CD4-positive, alpha-beta memory T cell (primary cell): ENCODE data around the gene SHC2. TPM values are rescaled to one million over a fixed set of nuclear protein-coding genes. Genes with fewer than 3 reads are reported as not detected.

Experiments used
- polyA plus RNA-seq, 2 donors: library from polyadenylated mRNA; unstranded; fragments of 300-500 nt; fragmentation: Illumina TruSeq; gene quantifications; one replicate each; pipeline ENCODE4 v1.2.3, GENCODE V29; 2021
- total RNA-seq, 2 experiments: library from RNA; stranded (reverse); gene quantifications; one replicate each; pipeline ENCODE4 v1.2.3, GENCODE V29; 2021

The SHC2 gene
- total and polyA plus RNA-seq, 4 experiments from 2014 or later, result 0.55 to 0.64 TPM; not detected in 2

Other genes starting within 250 kb of the SHC2 start
- under 1 TPM; 0.44 to 0.70 TPM for gene PLPP2, start 169.6 kb downstream of the SHC2 start, total RNA-seq
- gene PLPP2, start 169.6 kb downstream of the SHC2 start, polyA plus RNA-seq, result 1 to 10 TPM in 1 of 2 donors, not detected in 1; 1.3 TPM
- gene MIER2, start 116.2 kb downstream of the SHC2 start, total RNA-seq, result 10 to 100 TPM; 17.5 to 18.2 TPM
- 1 to 10 TPM; 1.1 to 7.8 TPM for gene MIER2, start 116.2 kb downstream of the SHC2 start, polyA plus RNA-seq
- not detected for gene C2CD4C, start 51.9 kb downstream of the SHC2 start, total RNA-seq
- not detected for gene C2CD4C, start 51.9 kb downstream of the SHC2 start, polyA plus RNA-seq
- gene MADCAM1, start 35.5 kb upstream of the SHC2 start, total RNA-seq, result 1 to 10 TPM; 1.5 to 1.9 TPM
- gene MADCAM1, start 35.5 kb upstream of the SHC2 start, polyA plus RNA-seq, result under 1 TPM; 0.11 to 0.24 TPM
- 10 to 100 TPM; 31.8 to 32.0 TPM for gene TPGS1, start 46.5 kb upstream of the SHC2 start, total RNA-seq
- 10 to 100 TPM; 22.2 to 37.6 TPM for gene TPGS1, start 46.5 kb upstream of the SHC2 start, polyA plus RNA-seq
- 10 to 100 TPM; 44.4 to 46.6 TPM for gene CDC34, start 70.7 kb upstream of the SHC2 start, total RNA-seq
- 10 to 100 TPM; 26.7 to 44.0 TPM for gene CDC34, start 70.7 kb upstream of the SHC2 start, polyA plus RNA-seq
- gene GZMM, start 83.0 kb upstream of the SHC2 start, total RNA-seq, result 10 to 100 TPM; 25.5 to 28.7 TPM
- gene GZMM, start 83.0 kb upstream of the SHC2 start, polyA plus RNA-seq, result 100 to 1,000 TPM in 1 of 2 donors, 10 to 100 TPM in 1; 82.1 to 122 TPM
- gene BSG, start 111.6 kb upstream of the SHC2 start, total RNA-seq, result 100 to 1,000 TPM; 150 to 151 TPM
- gene BSG, start 111.6 kb upstream of the SHC2 start, polyA plus RNA-seq, result 100 to 1,000 TPM; 332 to 346 TPM
- 1 to 10 TPM; 2.5 to 2.9 TPM for gene HCN2, start 128.8 kb upstream of the SHC2 start, total RNA-seq
- not detected for gene HCN2, start 128.8 kb upstream of the SHC2 start, polyA plus RNA-seq
- 100 to 1,000 TPM in 1 of 2 experiments, 10 to 100 TPM in 1; 98.9 to 103 TPM for gene POLRMT, start 172.5 kb upstream of the SHC2 start, total RNA-seq
- gene POLRMT, start 172.5 kb upstream of the SHC2 start, polyA plus RNA-seq, result 10 to 100 TPM; 31.6 to 58.4 TPM
- 1 to 10 TPM; 1.8 to 1.9 TPM for gene FGF22, start 178.8 kb upstream of the SHC2 start, total RNA-seq
- gene FGF22, start 178.8 kb upstream of the SHC2 start, polyA plus RNA-seq, result not detected
- gene RNF126, start 202.2 kb upstream of the SHC2 start, total RNA-seq, result 100 to 1,000 TPM; 105 to 112 TPM
- gene RNF126, start 202.2 kb upstream of the SHC2 start, polyA plus RNA-seq, result 10 to 100 TPM; 82.3 to 95.6 TPM
- 1 to 10 TPM; 2.9 to 3.4 TPM for gene FSTL3, start 215.4 kb upstream of the SHC2 start, total RNA-seq
- 1 to 10 TPM; 2.0 to 2.1 TPM for gene FSTL3, start 215.4 kb upstream of the SHC2 start, polyA plus RNA-seq
- gene PRSS57, start 234.4 kb upstream of the SHC2 start, total RNA-seq, result not detected
- not detected for gene PRSS57, start 234.4 kb upstream of the SHC2 start, polyA plus RNA-seq
- gene PALM, start 247.9 kb upstream of the SHC2 start, total RNA-seq, result not detected
- not detected for gene PALM, start 247.9 kb upstream of the SHC2 start, polyA plus RNA-seq